ENCODE data around the gene KCNQ2. TPM values are rescaled to one million over a fixed set of nuclear protein-coding genes. Genes with fewer than 3 reads are reported as not detected.

Gene KCNQ2
- total and polyA plus RNA-seq, 2 experiments from 2014 or later: 68.5 to 92.4 TPM

DNA sequence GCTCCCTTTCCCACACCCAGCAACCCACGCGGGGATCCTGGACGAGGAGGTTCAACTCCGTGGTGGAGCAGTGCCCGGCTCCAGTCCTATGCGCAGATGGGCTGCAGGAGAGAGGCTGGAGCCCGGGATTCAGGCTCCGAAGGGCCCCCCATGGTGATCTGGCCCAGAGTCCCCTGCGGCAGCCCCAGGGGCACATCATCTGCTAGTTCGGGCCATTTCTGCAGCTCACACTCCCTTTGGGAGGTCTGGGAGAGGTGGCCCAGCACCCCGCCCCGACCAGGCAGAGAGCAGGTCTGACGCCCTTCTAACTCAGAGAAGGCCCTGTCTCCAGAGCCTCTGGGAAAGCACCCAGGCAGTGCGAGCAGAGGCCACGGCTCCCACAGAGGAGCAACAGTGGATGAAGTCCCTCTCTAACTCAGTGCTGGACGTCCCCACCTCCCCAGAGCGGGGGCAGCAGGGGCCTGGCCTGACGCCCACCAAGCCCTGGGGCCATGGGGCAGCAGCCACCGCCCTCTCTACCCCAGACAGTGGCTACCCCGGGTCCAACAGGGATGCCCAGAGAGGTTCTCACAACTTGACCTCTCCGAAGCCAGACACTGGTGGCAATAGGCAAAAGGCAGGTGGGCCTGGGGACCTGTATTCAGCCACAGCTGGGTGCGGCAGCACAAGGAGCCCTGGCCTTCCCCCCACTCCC is 3.3 kb downstream of the KCNQ2 start:
- Histone ChIP-seq H3K27ac (ENCODE audit: low read depth) (no peak overlapping the region), H3K9me2 (ENCODE audit: insufficient read depth) (no peaks in the 10 kb centered on the region), H3F3A (replicated peaks; ENCODE audit: low read depth) (no peaks in the 10 kb centered on the region), H3K36me3 (ENCODE audit: insufficient read depth) (no peaks in the 10 kb centered on the region), H3K4me3 (no peak overlapping the region), H3K4me2 (no peak overlapping the region), H2AFZ (no peak overlapping the region), H3K27me3 (ENCODE audit: insufficient read depth) (no peaks in the 10 kb centered on the region), H4K20me1 (replicated peaks; ENCODE audit: insufficient read depth) (no peaks in the 10 kb centered on the region; the same call in 1 of the 2 replicates), H3K79me2 (replicated peaks; ENCODE audit: insufficient read depth) (peaks cover 69% of the 10 kb centered on the region), H3K4me1 (ENCODE audit: insufficient read depth) (peaks cover 7% of the 10 kb centered on the region; the same call in 1 of the 2 replicates)
- ATAC-seq: no peak
- Mint-ChIP-seq H3K36me3 (ENCODE audit: low read depth) (no peaks in the 10 kb centered on the region), H3K27me3 (ENCODE audit: insufficient read depth, low read depth, poor library complexity) (peaks cover 18% of the 10 kb centered on the region), H3K4me1 (peaks cover 31% of the 10 kb centered on the region), H3K27ac (no peak overlapping the region), H3K9me3 (no peaks in the 10 kb centered on the region), H3K4me3 (no peak overlapping the region)
- TF ChIP-seq POLR2AphosphoS5 (IDR thresholded peaks at IDR 0.05; ENCODE audit: low read depth): no peak
- TF ChIP-seq NANOG (IDR thresholded peaks at IDR 0.05; ENCODE audit: borderline replicate concordance): no peak
- TF ChIP-seq STAT1 (IDR thresholded peaks at IDR 0.05; ENCODE audit: unreplicated experiment): no peak
- TF ChIP-seq ZNF331 (CRISPR knock-in tag; IDR thresholded peaks at IDR 0.05; ENCODE audit: low read depth): no peak
- TF ChIP-seq, protein P1, sequence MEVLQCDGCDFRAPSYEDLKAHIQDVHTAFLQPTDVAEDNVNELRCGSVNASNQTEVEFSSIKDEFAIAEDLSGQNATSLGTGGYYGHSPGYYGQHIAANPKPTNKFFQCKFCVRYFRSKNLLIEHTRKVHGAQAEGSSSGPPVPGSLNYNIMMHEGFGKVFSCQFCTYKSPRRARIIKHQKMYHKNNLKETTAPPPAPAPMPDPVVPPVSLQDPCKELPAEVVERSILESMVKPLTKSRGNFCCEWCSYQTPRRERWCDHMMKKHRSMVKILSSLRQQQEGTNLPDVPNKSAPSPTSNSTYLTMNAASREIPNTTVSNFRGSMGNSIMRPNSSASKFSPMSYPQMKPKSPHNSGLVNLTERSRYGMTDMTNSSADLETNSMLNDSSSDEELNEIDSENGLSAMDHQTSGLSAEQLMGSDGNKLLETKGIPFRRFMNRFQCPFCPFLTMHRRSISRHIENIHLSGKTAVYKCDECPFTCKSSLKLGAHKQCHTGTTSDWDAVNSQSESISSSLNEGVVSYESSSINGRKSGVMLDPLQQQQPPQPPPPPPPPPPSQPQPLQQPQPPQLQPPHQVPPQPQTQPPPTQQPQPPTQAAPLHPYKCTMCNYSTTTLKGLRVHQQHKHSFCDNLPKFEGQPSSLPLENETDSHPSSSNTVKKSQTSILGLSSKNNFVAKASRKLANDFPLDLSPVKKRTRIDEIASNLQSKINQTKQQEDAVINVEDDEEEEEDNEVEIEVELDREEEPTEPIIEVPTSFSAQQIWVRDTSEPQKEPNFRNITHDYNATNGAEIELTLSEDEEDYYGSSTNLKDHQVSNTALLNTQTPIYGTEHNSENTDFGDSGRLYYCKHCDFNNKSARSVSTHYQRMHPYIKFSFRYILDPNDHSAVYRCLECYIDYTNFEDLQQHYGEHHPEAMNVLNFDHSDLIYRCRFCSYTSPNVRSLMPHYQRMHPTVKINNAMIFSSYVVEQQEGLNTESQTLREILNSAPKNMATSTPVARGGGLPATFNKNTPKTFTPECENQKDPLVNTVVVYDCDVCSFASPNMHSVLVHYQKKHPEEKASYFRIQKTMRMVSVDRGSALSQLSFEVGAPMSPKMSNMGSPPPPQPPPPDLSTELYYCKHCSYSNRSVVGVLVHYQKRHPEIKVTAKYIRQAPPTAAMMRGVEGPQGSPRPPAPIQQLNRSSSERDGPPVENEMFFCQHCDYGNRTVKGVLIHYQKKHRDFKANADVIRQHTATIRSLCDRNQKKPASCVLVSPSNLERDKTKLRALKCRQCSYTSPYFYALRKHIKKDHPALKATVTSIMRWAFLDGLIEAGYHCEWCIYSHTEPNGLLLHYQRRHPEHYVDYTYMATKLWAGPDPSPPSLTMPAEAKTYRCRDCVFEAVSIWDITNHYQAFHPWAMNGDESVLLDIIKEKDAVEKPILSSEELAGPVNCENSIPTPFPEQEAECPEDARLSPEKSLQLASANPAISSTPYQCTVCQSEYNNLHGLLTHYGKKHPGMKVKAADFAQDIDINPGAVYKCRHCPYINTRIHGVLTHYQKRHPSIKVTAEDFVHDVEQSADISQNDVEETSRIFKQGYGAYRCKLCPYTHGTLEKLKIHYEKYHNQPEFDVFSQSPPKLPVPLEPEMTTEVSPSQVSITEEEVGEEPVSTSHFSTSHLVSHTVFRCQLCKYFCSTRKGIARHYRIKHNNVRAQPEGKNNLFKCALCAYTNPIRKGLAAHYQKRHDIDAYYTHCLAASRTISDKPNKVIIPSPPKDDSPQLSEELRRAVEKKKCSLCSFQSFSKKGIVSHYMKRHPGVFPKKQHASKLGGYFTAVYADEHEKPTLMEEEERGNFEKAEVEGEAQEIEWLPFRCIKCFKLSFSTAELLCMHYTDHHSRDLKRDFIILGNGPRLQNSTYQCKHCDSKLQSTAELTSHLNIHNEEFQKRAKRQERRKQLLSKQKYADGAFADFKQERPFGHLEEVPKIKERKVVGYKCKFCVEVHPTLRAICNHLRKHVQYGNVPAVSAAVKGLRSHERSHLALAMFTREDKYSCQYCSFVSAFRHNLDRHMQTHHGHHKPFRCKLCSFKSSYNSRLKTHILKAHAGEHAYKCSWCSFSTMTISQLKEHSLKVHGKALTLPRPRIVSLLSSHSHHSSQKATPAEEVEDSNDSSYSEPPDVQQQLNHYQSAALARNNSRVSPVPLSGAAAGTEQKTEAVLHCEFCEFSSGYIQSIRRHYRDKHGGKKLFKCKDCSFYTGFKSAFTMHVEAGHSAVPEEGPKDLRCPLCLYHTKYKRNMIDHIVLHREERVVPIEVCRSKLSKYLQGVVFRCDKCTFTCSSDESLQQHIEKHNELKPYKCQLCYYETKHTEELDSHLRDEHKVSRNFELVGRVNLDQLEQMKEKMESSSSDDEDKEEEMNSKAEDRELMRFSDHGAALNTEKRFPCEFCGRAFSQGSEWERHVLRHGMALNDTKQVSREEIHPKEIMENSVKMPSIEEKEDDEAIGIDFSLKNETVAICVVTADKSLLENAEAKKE (CRISPR knock-in tag; IDR thresholded peaks at IDR 0.05): no peak
- no peak for TF ChIP-seq EZH2 (IDR thresholded peaks at IDR 0.05; ENCODE audit: low read depth, unreplicated experiment)
- no peak for TF ChIP-seq EZH2phosphoT487 (IDR thresholded peaks at IDR 0.05; ENCODE audit: unreplicated experiment)
- no peak for TF ChIP-seq ZNF114 (CRISPR knock-in tag; IDR thresholded peaks at IDR 0.05)
- no peak for DNase-seq (ENCODE audit: low spot score)

Measured in GM23338 (cell line).